ENCODE results near the gene LDHA.

The LDHA gene

DNA sequence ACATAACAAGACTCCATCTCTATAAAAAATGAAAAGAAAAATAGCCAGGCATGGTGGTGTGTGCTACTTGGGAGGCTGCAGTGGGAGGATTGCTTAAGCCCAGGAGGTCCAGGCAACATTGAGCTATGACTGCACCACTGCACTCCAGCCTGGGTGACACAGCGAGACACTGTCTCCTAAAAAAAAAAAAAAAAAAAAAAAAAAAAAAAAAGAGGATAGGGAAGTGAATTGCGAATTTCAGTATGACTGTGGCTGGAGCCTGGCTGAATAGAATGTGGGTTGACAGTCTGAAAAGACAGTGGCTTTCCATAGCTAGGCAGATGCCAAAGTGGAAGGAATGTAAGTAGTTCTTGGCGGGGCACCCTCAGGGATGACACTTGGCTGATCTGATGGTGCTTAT lies 54.9 kb downstream of the LDHA start:
- H3K4me1 ChIP-seq (ENCODE audit: control insufficient read depth, insufficient read depth, low read length): no peaks in the 10 kb centered on the region
- H3K9me3 ChIP-seq (ENCODE audit: control insufficient read depth, insufficient read depth, low read depth, low read length): no peaks in the 10 kb centered on the region
- H3K4me3 ChIP-seq (ENCODE audit: low read depth, low read length): no peak overlapping the region
- H3K36me3 ChIP-seq (ENCODE audit: control insufficient read depth in 2 of 2, insufficient read depth in 1 of 2, low read length in 2 of 2): no peaks in the 10 kb centered on the region
- TF ChIP-seq, protein P1, sequence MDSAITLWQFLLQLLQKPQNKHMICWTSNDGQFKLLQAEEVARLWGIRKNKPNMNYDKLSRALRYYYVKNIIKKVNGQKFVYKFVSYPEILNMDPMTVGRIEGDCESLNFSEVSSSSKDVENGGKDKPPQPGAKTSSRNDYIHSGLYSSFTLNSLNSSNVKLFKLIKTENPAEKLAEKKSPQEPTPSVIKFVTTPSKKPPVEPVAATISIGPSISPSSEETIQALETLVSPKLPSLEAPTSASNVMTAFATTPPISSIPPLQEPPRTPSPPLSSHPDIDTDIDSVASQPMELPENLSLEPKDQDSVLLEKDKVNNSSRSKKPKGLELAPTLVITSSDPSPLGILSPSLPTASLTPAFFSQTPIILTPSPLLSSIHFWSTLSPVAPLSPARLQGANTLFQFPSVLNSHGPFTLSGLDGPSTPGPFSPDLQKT (IDR thresholded peaks at IDR 0.05; ENCODE audit: borderline replicate concordance, low read depth, low read length): no peak
- no peak for TF ChIP-seq ZBTB48 (tag by site-specific recombination; IDR thresholded peaks at IDR 0.05)
- ChIA-PET CTCF (no interaction called here), POLR2A (no interaction called here)
- H3K27ac ChIP-seq (ENCODE audit: extremely low read depth, low read depth, low read length): no peak overlapping the region

DNA sequence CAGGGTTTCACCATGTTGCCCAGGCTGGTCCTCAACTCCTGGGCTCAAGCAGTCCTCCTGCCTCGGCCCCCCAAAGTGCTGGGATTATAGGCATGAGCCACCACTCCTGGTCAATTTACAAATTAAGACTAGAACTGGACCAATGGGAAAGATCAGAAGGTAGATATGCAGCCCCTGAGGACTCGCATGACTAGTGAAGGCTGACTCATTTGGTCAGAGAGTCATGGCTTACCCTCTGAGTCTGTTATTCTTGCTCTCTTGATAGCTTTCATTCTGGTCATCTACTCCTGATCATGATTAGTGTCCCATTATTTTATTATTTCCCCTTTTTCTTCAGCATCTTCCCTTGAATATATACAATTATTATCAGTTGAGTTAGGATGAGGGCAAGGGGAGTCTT lies 58.6 kb downstream of the LDHA start:
- H3K9me3 ChIP-seq (ENCODE audit: control insufficient read depth, insufficient read depth, low read depth, low read length): no peaks in the 10 kb centered on the region
- CTCF ChIA-PET: interaction anchor here (0.6 to 0.9 kb wide), 2 partner anchors 275 to 599 kb away, joined by 3 to 5 read pairs; no protein-coding TSS in a partner anchor
- no peak overlapping the region for H3K4me3 ChIP-seq (ENCODE audit: low read depth, low read length)
- no peaks in the 10 kb centered on the region for H3K36me3 ChIP-seq (ENCODE audit: control insufficient read depth in 2 of 2, insufficient read depth in 1 of 2, low read length in 2 of 2)
- TF ChIP-seq, protein P2, sequence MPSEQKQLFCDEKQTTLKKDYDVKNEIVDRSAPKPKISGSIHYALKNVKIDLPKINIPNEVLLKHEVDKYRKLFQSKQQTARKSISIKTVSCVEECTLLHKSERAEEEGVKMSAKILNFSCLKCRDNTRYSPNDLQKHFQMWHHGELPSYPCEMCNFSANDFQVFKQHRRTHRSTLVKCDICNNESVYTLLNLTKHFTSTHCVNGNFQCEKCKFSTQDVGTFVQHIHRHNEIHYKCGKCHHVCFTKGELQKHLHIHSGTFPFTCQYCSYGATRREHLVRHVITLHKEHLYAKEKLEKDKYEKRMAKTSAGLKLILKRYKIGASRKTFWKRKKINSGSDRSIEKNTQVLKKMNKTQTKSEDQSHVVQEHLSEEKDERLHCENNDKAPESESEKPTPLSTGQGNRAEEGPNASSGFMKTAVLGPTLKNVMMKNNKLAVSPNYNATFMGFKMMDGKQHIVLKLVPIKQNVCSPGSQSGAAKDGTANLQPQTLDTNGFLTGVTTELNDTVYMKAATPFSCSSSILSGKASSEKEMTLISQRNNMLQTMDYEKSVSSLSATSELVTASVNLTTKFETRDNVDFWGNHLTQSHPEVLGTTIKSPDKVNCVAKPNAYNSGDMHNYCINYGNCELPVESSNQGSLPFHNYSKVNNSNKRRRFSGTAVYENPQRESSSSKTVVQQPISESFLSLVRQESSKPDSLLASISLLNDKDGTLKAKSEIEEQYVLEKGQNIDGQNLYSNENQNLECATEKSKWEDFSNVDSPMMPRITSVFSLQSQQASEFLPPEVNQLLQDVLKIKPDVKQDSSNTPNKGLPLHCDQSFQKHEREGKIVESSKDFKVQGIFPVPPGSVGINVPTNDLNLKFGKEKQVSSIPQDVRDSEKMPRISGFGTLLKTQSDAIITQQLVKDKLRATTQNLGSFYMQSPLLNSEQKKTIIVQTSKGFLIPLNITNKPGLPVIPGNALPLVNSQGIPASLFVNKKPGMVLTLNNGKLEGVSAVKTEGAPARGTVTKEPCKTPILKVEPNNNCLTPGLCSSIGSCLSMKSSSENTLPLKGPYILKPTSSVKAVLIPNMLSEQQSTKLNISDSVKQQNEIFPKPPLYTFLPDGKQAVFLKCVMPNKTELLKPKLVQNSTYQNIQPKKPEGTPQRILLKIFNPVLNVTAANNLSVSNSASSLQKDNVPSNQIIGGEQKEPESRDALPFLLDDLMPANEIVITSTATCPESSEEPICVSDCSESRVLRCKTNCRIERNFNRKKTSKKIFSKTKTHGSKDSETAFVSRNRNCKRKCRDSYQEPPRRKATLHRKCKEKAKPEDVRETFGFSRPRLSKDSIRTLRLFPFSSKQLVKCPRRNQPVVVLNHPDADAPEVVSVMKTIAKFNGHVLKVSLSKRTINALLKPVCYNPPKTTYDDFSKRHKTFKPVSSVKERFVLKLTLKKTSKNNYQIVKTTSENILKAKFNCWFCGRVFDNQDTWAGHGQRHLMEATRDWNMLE (tag by site-specific recombination; conservative IDR thresholded peaks at IDR 0.05; ENCODE audit: low read depth): no peak
- TF ChIP-seq ZNF404 (tag by site-specific recombination; IDR thresholded peaks at IDR 0.05) (no peak), MYNN (tag by site-specific recombination; IDR thresholded peaks at IDR 0.05; ENCODE audit: borderline replicate concordance) (no peak), SCRT1 (tag by site-specific recombination; IDR thresholded peaks at IDR 0.05; ENCODE audit: borderline replicate concordance) (no peak), GLI2 (tag by site-specific recombination; IDR thresholded peaks at IDR 0.05; ENCODE audit: borderline replicate concordance, low read depth) (no peak)
- POLR2A ChIA-PET: interaction anchor here (0.6 to 1.0 kb wide), 2 partner anchors 42 to 57 kb away, joined by 3 to 4 read pairs; no protein-coding TSS in a partner anchor
- H3K27ac ChIP-seq (ENCODE audit: extremely low read depth, low read depth, low read length): no peak overlapping the region
- no peaks in the 10 kb centered on the region for H3K4me1 ChIP-seq (ENCODE audit: control insufficient read depth, insufficient read depth, low read length)

DNA sequence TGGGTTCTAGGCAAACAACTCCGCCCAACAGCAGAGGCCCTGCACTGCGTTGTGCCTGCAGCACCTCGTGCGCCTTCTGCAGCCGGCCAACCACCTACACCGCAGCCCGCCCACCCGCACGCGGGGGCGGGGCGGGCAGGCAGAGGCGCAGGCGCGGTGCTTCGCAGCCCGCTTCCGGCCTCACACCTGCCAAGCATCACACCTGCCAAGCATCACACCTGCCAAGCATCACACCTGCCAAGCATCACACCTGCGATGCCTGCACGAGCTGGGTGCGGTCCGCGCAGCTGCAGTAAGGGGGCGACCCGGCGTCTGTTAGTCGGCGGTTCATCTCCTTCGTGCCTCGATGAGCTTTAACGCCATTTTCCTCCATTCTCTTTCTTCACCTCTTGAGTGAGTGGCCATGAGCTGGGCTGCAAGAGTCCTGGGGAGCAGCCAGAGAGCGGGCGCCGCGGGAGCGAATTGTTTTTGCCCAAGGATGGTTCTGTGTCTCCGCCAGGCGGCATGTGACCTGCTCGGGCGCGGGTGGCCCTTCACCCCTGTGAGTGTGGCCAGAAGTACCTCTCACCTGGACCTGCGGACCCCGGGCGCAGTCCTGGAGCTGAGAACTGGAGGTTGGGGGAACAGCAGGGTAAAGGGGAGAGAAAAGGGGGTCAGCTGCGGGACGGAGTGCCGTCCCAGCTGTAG lies 61.5 kb downstream of the LDHA start, which contains the start of gene LDHAL6A:
TSS of gene LDHAL6A (plus strand) at position 171 of the 687 bp plus-strand sequence. CDS start 825 bp downstream, outside the sequence.
- no peak for TF ChIP-seq ZNF311 (tag by site-specific recombination; IDR thresholded peaks at IDR 0.05; ENCODE audit: borderline replicate concordance)
- no peak for TF ChIP-seq TCF7L2 (IDR thresholded peaks at IDR 0.05; ENCODE audit: borderline replicate concordance, low read depth, low read length)
- TF ChIP-seq ZNF341 (tag by site-specific recombination; IDR thresholded peaks at IDR 0.05; ENCODE audit: low read depth): no peak
- TF ChIP-seq, protein P3, sequence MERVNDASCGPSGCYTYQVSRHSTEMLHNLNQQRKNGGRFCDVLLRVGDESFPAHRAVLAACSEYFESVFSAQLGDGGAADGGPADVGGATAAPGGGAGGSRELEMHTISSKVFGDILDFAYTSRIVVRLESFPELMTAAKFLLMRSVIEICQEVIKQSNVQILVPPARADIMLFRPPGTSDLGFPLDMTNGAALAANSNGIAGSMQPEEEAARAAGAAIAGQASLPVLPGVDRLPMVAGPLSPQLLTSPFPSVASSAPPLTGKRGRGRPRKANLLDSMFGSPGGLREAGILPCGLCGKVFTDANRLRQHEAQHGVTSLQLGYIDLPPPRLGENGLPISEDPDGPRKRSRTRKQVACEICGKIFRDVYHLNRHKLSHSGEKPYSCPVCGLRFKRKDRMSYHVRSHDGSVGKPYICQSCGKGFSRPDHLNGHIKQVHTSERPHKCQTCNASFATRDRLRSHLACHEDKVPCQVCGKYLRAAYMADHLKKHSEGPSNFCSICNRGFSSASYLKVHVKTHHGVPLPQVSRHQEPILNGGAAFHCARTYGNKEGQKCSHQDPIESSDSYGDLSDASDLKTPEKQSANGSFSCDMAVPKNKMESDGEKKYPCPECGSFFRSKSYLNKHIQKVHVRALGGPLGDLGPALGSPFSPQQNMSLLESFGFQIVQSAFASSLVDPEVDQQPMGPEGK (tag by site-specific recombination; IDR thresholded peaks at IDR 0.05): no peak
- TF ChIP-seq, protein P4, sequence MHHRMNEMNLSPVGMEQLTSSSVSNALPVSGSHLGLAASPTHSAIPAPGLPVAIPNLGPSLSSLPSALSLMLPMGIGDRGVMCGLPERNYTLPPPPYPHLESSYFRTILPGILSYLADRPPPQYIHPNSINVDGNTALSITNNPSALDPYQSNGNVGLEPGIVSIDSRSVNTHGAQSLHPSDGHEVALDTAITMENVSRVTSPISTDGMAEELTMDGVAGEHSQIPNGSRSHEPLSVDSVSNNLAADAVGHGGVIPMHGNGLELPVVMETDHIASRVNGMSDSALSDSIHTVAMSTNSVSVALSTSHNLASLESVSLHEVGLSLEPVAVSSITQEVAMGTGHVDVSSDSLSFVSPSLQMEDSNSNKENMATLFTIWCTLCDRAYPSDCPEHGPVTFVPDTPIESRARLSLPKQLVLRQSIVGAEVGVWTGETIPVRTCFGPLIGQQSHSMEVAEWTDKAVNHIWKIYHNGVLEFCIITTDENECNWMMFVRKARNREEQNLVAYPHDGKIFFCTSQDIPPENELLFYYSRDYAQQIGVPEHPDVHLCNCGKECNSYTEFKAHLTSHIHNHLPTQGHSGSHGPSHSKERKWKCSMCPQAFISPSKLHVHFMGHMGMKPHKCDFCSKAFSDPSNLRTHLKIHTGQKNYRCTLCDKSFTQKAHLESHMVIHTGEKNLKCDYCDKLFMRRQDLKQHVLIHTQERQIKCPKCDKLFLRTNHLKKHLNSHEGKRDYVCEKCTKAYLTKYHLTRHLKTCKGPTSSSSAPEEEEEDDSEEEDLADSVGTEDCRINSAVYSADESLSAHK (tag by site-specific recombination; IDR thresholded peaks at IDR 0.05): no peak
- no peak for TF ChIP-seq ZNF664 (tag by site-specific recombination; IDR thresholded peaks at IDR 0.05)
- no peak for TF ChIP-seq ZNF266 (tag by site-specific recombination; IDR thresholded peaks at IDR 0.05; ENCODE audit: low read depth)
- no peak for TF ChIP-seq ZNF19 (tag by site-specific recombination; IDR thresholded peaks at IDR 0.05; ENCODE audit: low read depth)
- TF ChIP-seq OVOL3 (tag by site-specific recombination; IDR thresholded peaks at IDR 0.05): no peak
- no peak for TF ChIP-seq ZNF157 (tag by site-specific recombination; IDR thresholded peaks at IDR 0.05)
- no peak for TF ChIP-seq HOXD13 (CRISPR knock-in tag; IDR thresholded peaks at IDR 0.05; ENCODE audit: borderline replicate concordance)
- no peak within 1 kb of the TSS for H3K27ac ChIP-seq (ENCODE audit: extremely low read depth, low read depth, low read length)
- ChIA-PET POLR2A (no interaction called here), CTCF (interaction anchor here (0.6 kb wide), 1 partner anchor 11 kb away, joined by 5 read pairs; no protein-coding TSS in a partner anchor)
- no peak within 1 kb of the TSS for H3K4me3 ChIP-seq (ENCODE audit: low read depth, low read length)
- H3K4me1 ChIP-seq (ENCODE audit: control insufficient read depth, insufficient read depth, low read length): no peaks in the 10 kb centered on the region
- H3K9me3 ChIP-seq (ENCODE audit: control insufficient read depth, insufficient read depth, low read depth, low read length): no peaks in the 10 kb centered on the region
- H3K36me3 ChIP-seq (ENCODE audit: control insufficient read depth in 2 of 2, insufficient read depth in 1 of 2, low read length in 2 of 2): no peaks in the 10 kb centered on the region
